Muscle layer of colon (tissue), 2 donors: Measurements from ENCODE around the gene RYR3.

Experiments used
- H3K27ac ChIP-seq: one replicate; pipeline ENCODE4 v1.7.0; 2013; ENCODE audit warnings: low read depth, mild to moderate bottlenecking, low read length, moderate library complexity
- H3K27me3 ChIP-seq, 2 donors: one replicate each; pipeline ENCODE4 v1.7.0; 2013; ENCODE audit warnings: low read length in 2 of 2, mild to moderate bottlenecking in 2 of 2; ENCODE audit not compliant: insufficient read depth in 2 of 2, control insufficient read depth in 1 of 2
- H3K36me3 ChIP-seq: one replicate; pipeline ENCODE4 v1.7.0; 2013; ENCODE audit warnings: mild to moderate bottlenecking, low read length; ENCODE audit not compliant: insufficient read depth
- H3K4me1 ChIP-seq: one replicate; pipeline ENCODE4 v1.7.0; 2013; ENCODE audit warnings: mild to moderate bottlenecking, low read length; ENCODE audit not compliant: insufficient read depth
- H3K4me3 ChIP-seq, 2 donors: one replicate each; pipeline ENCODE4 v1.7.0; 2013; ENCODE audit warnings: low read length in 2 of 2, low read depth in 1 of 2, mild to moderate bottlenecking in 1 of 2, moderate library complexity in 1 of 2
- H3K9ac ChIP-seq: one replicate; pipeline ENCODE4 v1.7.0; 2013; ENCODE audit warnings: low read length
- H3K9me3 ChIP-seq: one replicate; pipeline ENCODE4 v1.7.0; 2013; ENCODE audit warnings: mild to moderate bottlenecking, low read length
- donor health status: abdominal sarcoma.
- donor health status: Adenocarcinoma of cecum.

RYR3 gene

DNA sequence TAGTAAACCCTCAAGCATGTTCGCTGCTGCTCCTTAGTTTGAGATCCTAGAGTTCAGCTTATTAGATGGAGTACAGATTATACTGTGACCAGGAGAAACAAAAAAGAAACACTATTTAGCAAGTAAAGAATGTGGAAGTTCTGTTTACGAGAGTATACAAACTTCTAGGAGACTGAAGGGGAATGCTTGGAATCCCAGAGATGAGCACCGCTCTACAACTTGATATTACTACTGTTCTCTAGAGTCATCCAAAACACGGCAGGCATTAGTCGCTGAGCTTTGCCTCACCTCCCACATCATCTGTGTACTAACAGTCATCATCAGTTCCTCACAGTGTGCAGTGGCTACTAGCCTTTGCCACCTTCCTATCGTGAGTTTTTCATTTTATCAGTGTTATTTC is 536.1 kb downstream of the RYR3 start:
- Histone ChIP-seq H3K9me3 (no peaks in the 10 kb centered on the region), H3K4me1 (no peaks in the 10 kb centered on the region), H3K4me3 (no peak overlapping the region), H3K27ac (no peak overlapping the region), H3K9ac (no peak overlapping the region), H3K27me3 (no peaks in the 10 kb centered on the region), H3K36me3 (no peaks in the 10 kb centered on the region)

DNA sequence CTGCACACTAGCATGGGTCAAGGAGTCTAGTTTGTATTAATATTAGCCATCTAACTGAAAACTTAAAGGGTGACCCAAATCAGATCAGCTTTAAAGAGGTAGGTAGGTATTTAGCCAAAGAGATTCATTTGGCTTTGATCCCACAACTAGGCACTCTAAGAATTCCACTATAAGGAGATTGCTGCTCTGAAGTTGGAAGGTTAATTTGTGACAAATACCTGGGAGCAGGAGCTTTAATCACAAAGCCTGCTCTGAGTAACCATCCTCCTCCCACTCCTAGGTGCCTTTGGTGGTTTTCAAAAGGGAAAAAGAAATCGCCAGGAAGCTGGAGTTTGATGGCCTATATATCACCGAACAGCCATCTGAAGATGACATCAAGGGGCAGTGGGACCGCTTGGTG is 537.2 kb downstream of the RYR3 start:
- Histone ChIP-seq H3K4me3 (no peak overlapping the region), H3K27me3 (no peaks in the 10 kb centered on the region), H3K4me1 (no peaks in the 10 kb centered on the region), H3K9me3 (no peaks in the 10 kb centered on the region), H3K36me3 (no peaks in the 10 kb centered on the region), H3K27ac (no peak overlapping the region), H3K9ac (no peak overlapping the region)

GRCh38 chr15:33851079-33851478 is 540.3 kb downstream of the RYR3 start:
- Histone ChIP-seq H3K4me1 (no peaks in the 10 kb centered on the region), H3K27me3 (no peaks in the 10 kb centered on the region), H3K9ac (no peak overlapping the region), H3K9me3 (no peaks in the 10 kb centered on the region), H3K27ac (no peak overlapping the region), H3K36me3 (peaks cover 5% of the 10 kb centered on the region), H3K4me3 (no peak overlapping the region)

- no peak overlapping the region for H3K4me3 ChIP-seq
- no peak overlapping the region for H3K27ac ChIP-seq
- peaks cover 5% of the 10 kb centered on the region for H3K36me3 ChIP-seq
- no peaks in the 10 kb centered on the region for H3K9me3 ChIP-seq
- H3K9ac ChIP-seq, result no peak overlapping the region
- H3K27me3 ChIP-seq, result no peaks in the 10 kb centered on the region
- no peaks in the 10 kb centered on the region for H3K4me1 ChIP-seq
Measured at GRCh38 chr15:33852094-33852493, 541.3 kb downstream of the RYR3 start.

- no peaks in the 10 kb centered on the region for H3K9me3 ChIP-seq
- no peak overlapping the region for H3K4me3 ChIP-seq
- no peaks in the 10 kb centered on the region for H3K27me3 ChIP-seq
- no peak overlapping the region for H3K9ac ChIP-seq
- H3K36me3 ChIP-seq, result peaks cover 5% of the 10 kb centered on the region
- H3K4me1 ChIP-seq, result no peaks in the 10 kb centered on the region
- no peak overlapping the region for H3K27ac ChIP-seq
Measured at GRCh38 chr15:33852570-33852969, 541.8 kb downstream of the RYR3 start.

DNA sequence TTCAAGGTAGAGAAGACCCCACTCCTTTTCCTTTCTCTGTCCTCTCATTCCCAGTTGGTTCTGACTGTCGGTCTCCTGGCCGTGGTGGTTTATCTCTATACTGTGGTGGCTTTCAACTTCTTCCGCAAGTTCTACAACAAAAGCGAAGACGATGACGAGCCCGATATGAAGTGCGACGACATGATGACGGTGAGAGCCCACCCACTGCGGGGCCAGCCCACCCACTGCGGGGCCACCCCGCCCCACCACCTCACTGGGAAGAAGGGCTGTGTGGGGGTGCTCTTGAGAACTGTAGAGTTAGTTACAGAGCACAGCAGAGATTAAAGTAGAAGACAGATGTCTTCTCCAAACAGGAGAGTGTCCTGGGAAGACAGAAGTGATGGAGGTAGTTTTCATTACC is 547.0 kb downstream of the RYR3 start:
- Histone ChIP-seq H3K9ac (no peak overlapping the region), H3K4me1 (no peaks in the 10 kb centered on the region), H3K27me3 (no peaks in the 10 kb centered on the region), H3K4me3 (no peak overlapping the region), H3K9me3 (no peaks in the 10 kb centered on the region), H3K27ac (no peak overlapping the region), H3K36me3 (peaks cover 11% of the 10 kb centered on the region)

- Histone ChIP-seq H3K9ac (no peak overlapping the region), H3K27ac (no peak overlapping the region), H3K4me1 (peaks cover under 1% of the 10 kb centered on the region), H3K9me3 (no peaks in the 10 kb centered on the region), H3K4me3 (no peak overlapping the region), H3K27me3 (no peaks in the 10 kb centered on the region), H3K36me3 (peaks cover 11% of the 10 kb centered on the region)
Measured at GRCh38 chr15:33858836-33859235, 548.1 kb downstream of the RYR3 start.

DNA sequence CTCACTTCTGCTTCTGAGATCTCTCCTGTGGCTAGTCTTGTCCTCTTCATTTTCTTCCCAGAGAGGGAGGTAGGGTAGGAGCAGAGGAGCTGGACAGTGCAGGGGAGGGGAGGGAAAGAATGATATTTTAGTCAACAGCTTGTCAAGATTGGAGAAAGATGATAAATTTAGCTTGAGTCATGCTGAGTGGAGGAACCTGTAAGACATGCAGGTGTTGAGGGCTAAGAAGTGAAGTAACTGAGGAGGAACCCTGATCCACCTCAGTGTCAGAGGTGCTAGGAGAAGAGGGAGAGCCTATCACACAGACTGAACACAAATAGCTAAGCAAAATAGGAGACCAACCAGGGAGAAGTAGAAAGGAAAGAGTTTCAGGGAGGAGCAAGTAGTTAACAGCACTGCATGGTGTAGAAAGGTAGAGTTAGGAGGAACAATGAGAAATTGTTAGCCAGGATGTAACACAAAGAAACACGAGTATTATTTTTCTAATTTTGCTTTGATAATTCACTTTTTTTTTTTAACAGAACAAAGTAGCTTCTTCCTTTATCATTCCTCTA is 549.3 kb downstream of the RYR3 start:
- Histone ChIP-seq H3K27me3 (no peaks in the 10 kb centered on the region), H3K4me3 (no peak overlapping the region), H3K4me1 (peaks cover 7% of the 10 kb centered on the region), H3K9ac (no peak overlapping the region), H3K27ac (no peak overlapping the region), H3K9me3 (no peaks in the 10 kb centered on the region), H3K36me3 (peaks cover 6% of the 10 kb centered on the region)

DNA sequence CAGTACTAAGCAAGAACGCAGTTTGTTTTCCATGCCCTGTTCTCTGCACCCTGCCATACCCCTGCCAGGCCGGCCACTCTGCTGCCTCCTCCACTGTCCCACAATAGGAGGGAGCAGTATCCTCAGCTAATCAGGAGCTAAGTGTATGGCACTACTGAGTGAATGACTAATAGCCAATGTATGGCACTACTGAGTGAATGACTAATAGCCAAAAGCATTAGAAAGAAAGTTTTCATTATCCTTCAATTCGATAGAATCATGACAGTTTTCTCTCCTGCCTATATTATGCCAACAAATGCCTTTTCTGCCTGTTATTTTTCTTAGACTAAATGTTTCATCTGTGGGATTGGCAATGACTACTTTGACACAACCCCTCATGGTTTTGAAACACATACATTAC is 550.0 kb downstream of the RYR3 start:
- H3K4me3 ChIP-seq, result no peak overlapping the region
- H3K36me3 ChIP-seq, result peaks cover 6% of the 10 kb centered on the region
- no peak overlapping the region for H3K9ac ChIP-seq
- H3K9me3 ChIP-seq, result no peaks in the 10 kb centered on the region
- H3K27ac ChIP-seq, result no peak overlapping the region
- no peaks in the 10 kb centered on the region for H3K27me3 ChIP-seq
- H3K4me1 ChIP-seq, result peaks cover 7% of the 10 kb centered on the region

GRCh38 chr15:33864360-33865075 is 553.8 kb downstream of the RYR3 start:
- peaks cover 17% of the 10 kb centered on the region for H3K36me3 ChIP-seq
- peaks cover 7% of the 10 kb centered on the region for H3K4me1 ChIP-seq
- H3K27me3 ChIP-seq, result no peaks in the 10 kb centered on the region
- no peak overlapping the region for H3K27ac ChIP-seq
- H3K9ac ChIP-seq, result no peak overlapping the region
- H3K4me3 ChIP-seq, result no peak overlapping the region
- H3K9me3 ChIP-seq, result no peaks in the 10 kb centered on the region

DNA sequence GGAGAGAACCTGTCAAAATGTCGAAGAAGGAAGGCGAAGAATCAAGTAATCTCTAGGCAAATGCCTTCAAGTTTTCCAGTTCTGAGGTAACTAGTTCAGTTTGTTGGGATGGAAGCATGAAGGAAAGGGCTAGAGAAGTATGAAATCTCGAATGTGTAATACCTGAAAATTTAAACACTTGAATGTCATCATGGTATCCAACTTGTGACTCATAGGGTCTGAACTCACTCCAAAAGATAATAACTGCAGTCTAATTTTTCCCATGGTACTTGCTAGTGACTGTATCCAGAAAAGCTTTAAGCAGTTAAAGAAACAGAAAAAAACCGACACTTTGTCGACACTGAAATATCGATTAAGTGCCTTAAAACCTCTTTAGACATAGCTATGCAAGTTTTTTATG is 554.6 kb downstream of the RYR3 start:
- no peak overlapping the region for H3K9ac ChIP-seq
- peaks cover 7% of the 10 kb centered on the region for H3K4me1 ChIP-seq
- H3K27ac ChIP-seq, result no peak overlapping the region
- H3K36me3 ChIP-seq, result peaks cover 13% of the 10 kb centered on the region
- no peaks in the 10 kb centered on the region for H3K27me3 ChIP-seq
- no peak overlapping the region for H3K4me3 ChIP-seq
- no peaks in the 10 kb centered on the region for H3K9me3 ChIP-seq

GRCh38 chr15:33866101-33866737 is 555.5 kb downstream of the RYR3 start:
- H3K27ac ChIP-seq, result no peak overlapping the region
- peaks cover 7% of the 10 kb centered on the region for H3K4me1 ChIP-seq
- no peak overlapping the region for H3K9ac ChIP-seq
- H3K9me3 ChIP-seq, result no peaks in the 10 kb centered on the region
- H3K4me3 ChIP-seq, result no peak overlapping the region
- H3K36me3 ChIP-seq, result peaks cover 13% of the 10 kb centered on the region
- no peaks in the 10 kb centered on the region for H3K27me3 ChIP-seq
